KOPT-K1 (cell line): ENCODE measurements around the gene CHD8.
A peak's percentile ranks its signal among the peaks of the same experiment; 100 is the strongest.

Experiments
- H3K27ac ChIP-seq: fragments of 200-600 bp; sonication (generic); 2 replicates; pipeline ENCODE4 v1.5.1; 2016; ENCODE audit warnings: antibody characterized with exemption, mild to moderate bottlenecking, low read depth, low read length; ENCODE audit not compliant: poor library complexity, severe bottlenecking
- H3K36me3 ChIP-seq: fragments of 200-600 bp; sonication (generic); 2 replicates; pipeline ENCODE4 v1.5.1; 2017; ENCODE audit warnings: antibody characterized with exemption, mild to moderate bottlenecking, low read length, moderate library complexity; ENCODE audit not compliant: insufficient read depth
- H3K9me3 ChIP-seq: fragments of 200-600 bp; sonication (generic); 2 replicates; pipeline ENCODE4 v1.5.1; 2017; ENCODE audit warnings: antibody characterized with exemption, low read length, mild to moderate bottlenecking; ENCODE audit not compliant: insufficient read depth, poor library complexity, severe bottlenecking

CHD8 gene, protein sequence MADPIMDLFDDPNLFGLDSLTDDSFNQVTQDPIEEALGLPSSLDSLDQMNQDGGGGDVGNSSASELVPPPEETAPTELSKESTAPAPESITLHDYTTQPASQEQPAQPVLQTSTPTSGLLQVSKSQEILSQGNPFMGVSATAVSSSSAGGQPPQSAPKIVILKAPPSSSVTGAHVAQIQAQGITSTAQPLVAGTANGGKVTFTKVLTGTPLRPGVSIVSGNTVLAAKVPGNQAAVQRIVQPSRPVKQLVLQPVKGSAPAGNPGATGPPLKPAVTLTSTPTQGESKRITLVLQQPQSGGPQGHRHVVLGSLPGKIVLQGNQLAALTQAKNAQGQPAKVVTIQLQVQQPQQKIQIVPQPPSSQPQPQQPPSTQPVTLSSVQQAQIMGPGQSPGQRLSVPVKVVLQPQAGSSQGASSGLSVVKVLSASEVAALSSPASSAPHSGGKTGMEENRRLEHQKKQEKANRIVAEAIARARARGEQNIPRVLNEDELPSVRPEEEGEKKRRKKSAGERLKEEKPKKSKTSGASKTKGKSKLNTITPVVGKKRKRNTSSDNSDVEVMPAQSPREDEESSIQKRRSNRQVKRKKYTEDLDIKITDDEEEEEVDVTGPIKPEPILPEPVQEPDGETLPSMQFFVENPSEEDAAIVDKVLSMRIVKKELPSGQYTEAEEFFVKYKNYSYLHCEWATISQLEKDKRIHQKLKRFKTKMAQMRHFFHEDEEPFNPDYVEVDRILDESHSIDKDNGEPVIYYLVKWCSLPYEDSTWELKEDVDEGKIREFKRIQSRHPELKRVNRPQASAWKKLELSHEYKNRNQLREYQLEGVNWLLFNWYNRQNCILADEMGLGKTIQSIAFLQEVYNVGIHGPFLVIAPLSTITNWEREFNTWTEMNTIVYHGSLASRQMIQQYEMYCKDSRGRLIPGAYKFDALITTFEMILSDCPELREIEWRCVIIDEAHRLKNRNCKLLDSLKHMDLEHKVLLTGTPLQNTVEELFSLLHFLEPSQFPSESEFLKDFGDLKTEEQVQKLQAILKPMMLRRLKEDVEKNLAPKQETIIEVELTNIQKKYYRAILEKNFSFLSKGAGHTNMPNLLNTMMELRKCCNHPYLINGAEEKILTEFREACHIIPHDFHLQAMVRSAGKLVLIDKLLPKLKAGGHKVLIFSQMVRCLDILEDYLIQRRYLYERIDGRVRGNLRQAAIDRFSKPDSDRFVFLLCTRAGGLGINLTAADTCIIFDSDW (N-terminal part only)

GRCh38 chr14:21455912-21456667, at the start of gene CHD8:
CHD8 (minus strand) TSS chr14:21456123; CDS start chr14:21431643, 24,480 bp downstream.
- Histone ChIP-seq H3K36me3 (peaks cover 20% of the 10 kb centered on the region; the same call in 1 of the 2 replicates), H3K27ac (peak within 1 kb of the TSS; percentile 80), H3K9me3 (no peaks in the 10 kb centered on the region)

DNA sequence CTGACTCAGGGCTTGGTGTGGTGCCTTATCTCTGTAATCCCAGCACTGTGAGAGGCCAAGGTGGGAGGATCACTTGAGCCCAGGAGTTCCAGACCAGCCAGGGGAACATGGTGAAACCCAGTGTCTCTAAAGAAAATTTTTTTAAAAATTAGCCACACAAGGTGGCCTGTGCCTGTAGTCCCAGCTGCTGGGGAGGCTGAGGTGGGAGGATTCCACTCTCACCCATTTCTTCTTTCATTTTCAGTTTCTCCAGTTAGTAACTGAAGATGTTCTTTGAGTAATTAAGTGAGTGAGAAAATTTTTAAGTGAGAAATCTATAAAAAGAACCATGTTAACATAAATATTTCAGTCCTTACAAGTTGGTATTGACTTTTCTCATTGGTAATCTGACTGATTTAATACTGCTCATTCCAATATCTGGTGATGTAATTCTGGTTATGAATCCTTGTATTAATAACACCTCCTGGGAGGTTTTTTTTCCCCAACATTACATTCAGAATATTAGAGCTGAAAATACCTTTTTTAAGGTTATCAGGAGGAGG, 49.2 kb upstream of the CHD8 start:
- peaks cover 63% of the 10 kb centered on the region for H3K36me3 ChIP-seq
- peak overlapping the region; percentile 44 for H3K27ac ChIP-seq
- H3K9me3 ChIP-seq: no peaks in the 10 kb centered on the region

- Histone ChIP-seq H3K9me3 (no peaks in the 10 kb centered on the region), H3K27ac (no peak overlapping the region), H3K36me3 (peaks cover 78% of the 10 kb centered on the region)
Measured at GRCh38 chr14:21503376-21503775, 47.5 kb upstream of the CHD8 start.

DNA sequence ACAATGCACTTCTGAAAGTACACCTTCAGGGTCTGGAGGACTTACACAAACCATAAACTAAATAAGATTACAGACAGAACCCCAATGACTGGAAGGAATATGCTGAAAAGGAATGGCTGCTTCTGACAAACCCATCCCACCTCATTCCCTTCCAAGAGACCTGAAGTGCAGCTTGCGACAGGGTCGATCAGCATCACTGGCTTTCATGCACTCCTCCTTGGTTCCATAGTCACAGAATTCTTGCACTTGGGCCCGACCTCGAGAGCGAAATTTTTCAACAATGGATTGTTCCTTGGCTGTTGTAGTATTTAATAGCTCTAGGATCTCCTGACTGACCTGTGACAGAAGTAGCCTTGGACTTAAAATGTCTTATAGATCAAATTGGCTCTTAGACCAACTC, 45.6 kb upstream of the CHD8 start:
- Histone ChIP-seq H3K27ac (no peak overlapping the region), H3K9me3 (no peaks in the 10 kb centered on the region), H3K36me3 (peaks cover 82% of the 10 kb centered on the region)

DNA sequence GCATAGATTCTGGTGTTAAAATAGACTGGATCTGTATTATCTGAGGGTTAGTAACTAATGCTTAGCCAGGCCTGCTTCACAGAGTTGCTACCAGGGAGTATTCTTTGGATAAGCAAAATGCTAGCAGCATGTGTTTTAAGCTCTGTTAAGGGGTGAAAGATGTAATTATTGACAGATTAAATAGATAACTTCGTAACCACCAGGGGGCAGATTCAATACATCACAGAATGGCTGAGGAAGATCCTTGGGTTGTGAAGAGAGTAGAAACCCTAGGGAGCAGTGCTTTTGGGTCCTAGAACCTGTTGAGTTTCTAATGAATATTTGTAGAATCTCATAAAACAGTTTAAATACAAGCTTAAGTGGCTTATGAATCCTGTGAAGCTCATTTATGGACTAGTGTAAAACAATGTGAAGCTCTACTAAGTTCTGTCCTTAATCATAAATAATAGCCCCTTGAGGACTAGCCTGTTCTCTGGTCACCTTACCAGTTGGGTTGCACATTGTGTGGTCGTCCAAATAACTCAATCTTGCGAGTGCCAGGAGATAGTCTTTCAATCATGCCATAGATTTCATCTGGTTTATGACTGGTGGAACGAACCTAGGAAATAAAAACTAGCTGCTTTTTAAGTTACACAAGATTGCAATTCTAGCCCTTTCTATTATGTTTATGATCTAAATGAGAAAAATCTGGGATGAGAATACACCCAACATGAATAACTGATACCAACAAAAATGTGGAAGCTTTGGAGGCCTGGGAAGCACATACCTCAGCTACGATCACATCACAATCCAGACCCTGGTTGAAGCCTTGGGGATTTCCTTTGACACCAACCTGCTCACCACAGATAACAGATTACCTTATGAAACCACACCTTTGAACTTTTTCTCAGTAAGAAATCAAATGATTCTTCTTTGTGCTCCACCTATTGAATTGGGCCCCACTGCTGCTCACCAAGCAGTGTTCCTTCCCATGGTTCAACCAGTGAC, 42.9 kb upstream of the CHD8 start:
- no peak overlapping the region for H3K27ac ChIP-seq
- peaks cover 96% of the 10 kb centered on the region for H3K36me3 ChIP-seq
- H3K9me3 ChIP-seq: no peaks in the 10 kb centered on the region

DNA sequence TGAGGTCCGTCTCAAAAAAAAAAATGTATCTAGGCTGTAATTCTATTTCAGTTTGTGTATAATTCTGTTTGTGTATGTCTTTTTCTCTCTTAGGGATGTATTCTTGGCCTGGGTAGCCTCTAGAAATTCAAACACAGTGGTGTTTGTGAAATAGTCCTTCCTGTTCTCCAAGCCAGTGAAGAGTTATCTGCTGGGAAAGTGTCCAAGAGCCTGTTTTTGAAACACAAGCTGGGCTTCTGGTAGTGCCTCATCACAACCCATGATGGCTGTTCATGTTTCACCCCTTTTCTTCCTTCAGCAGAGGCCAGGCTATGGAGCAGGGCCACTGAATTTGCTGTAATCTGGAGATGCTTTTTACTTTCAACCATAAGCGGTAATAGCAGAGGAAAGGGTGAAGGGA, 40.5 kb upstream of the CHD8 start:
- peaks cover 98% of the 10 kb centered on the region for H3K36me3 ChIP-seq
- no peaks in the 10 kb centered on the region for H3K9me3 ChIP-seq
- H3K27ac ChIP-seq: no peak overlapping the region

- Histone ChIP-seq H3K9me3 (no peaks in the 10 kb centered on the region), H3K27ac (no peak overlapping the region), H3K36me3 (peaks cover 98% of the 10 kb centered on the region)
Measured at GRCh38 chr14:21494902-21495762, 39.2 kb upstream of the CHD8 start.

- Histone ChIP-seq H3K36me3 (peaks cover 54% of the 10 kb centered on the region), H3K9me3 (no peaks in the 10 kb centered on the region), H3K27ac (no peak overlapping the region)
Measured at GRCh38 chr14:21486640-21487087, 30.7 kb upstream of the CHD8 start.

- peak within 1 kb of the TSS; percentile 60 for H3K27ac ChIP-seq
- peaks cover 38% of the 10 kb centered on the region for H3K36me3 ChIP-seq
- H3K9me3 ChIP-seq: no peaks in the 10 kb centered on the region
Measured at GRCh38 chr14:21476925-21477681, 21.2 kb upstream of the CHD8 start, which contains the start of the genes RAB2B and TOX4. RAB2B (minus strand) TSS chr14:21476959; CDS start chr14:21476872, 87 bp downstream. TOX4 (plus strand) TSS chr14:21477195; CDS start chr14:21477279, 84 bp downstream.

GRCh38 chr14:21476523-21476924, 20.6 kb upstream of the CHD8 start:
- Histone ChIP-seq H3K27ac (peak overlapping the region; percentile 60), H3K36me3 (peaks cover 32% of the 10 kb centered on the region)

DNA sequence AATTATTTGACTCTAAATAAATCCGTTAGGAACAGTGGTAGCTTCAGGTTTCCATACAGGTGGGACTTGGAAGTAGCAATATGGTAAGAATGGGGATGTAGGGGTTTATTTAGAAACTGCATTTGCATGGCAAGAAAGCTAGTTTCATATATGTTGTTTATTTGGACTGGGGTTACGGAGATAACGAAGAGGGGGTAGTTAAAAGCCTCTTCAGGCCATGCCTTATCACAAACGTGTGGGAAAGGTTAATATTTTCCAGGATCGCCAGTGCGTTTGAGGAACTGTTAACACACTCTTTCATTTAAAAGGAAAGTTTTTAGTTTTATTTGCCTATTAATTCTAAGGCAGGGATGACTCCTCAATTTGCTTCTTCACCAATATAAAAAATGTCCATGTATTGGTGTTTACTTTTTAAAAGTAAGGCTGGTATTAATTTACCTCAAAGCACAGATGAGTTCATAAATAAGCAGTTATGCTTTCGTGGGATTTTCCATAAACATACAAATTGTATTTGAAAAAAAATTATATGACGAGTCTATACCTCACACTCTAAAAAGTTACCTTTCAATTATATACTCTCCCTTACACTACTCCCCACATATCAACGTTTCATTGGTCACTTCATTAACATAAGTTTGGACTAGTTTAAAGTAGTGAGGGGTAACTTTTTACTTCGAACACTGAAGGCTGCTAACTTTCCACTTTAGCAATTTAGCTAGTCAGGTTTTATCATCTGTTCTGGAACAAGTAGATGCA, 20.0 kb upstream of the CHD8 start:
- Histone ChIP-seq H3K36me3 (peaks cover 30% of the 10 kb centered on the region), H3K9me3 (no peaks in the 10 kb centered on the region), H3K27ac (peak overlapping the region; percentile 60)

More at GRCh38 chr14:21476523-21476924, 20.6 kb upstream of the CHD8 start:
- no peaks in the 10 kb centered on the region for H3K9me3 ChIP-seq
